Neutrophil (primary cell): ENCODE results near the gene SLC12A4.

ENCODE experiments used
- H3K27ac ChIP-seq: fragments of 200-600 bp; sonication (generic); 2 replicates; pipeline ENCODE4 v1.5.1; 2016; ENCODE audit warnings: mild to moderate bottlenecking, moderate library complexity
- H3K27me3 ChIP-seq: fragments of 200-600 bp; sonication (generic); 2 replicates; pipeline ENCODE4 v1.6.0; 2016; ENCODE audit warnings: mild to moderate bottlenecking
- H3K36me3 ChIP-seq: fragments of 200-600 bp; sonication (generic); 2 replicates; pipeline ENCODE4 v1.5.1; 2017
- H3K4me1 ChIP-seq, 2 experiments: fragments of 200-600 bp in 1 of 2; sonication (generic) in 1 of 2; 1 replicate in 1 of 2; 2 replicates in 1 of 2; pipeline versions ENCODE4 v1.5.1 to v1.6.1; 2013 to 2016; ENCODE audit warnings: low read depth in 1 of 2, low read length in 1 of 2, mild to moderate bottlenecking in 1 of 2, moderate library complexity in 1 of 2; ENCODE audit not compliant: control insufficient read depth in 1 of 2, insufficient read depth in 1 of 2
- H3K4me3 ChIP-seq, 2 experiments: fragments of 200-600 bp in 1 of 2; sonication (generic) in 1 of 2; 1 replicate in 1 of 2; 2 replicates in 1 of 2; pipeline ENCODE4 v1.5.1; 2013 to 2016; ENCODE audit warnings: low read depth in 1 of 2, low read length in 1 of 2, mild to moderate bottlenecking in 1 of 2, moderate library complexity in 1 of 2
- H3K9me3 ChIP-seq: fragments of 200-600 bp; sonication (generic); 2 replicates; pipeline ENCODE4 v1.5.1; 2016
- TF ChIP-seq, protein P1 (sequence below): fragments of 200-600 bp; sonication (generic); IDR thresholded peaks from 2 replicates; pipeline ENCODE4 v1.5.1; 2016; ENCODE audit warnings: antibody characterized with exemption

SLC12A4 gene

DNA sequence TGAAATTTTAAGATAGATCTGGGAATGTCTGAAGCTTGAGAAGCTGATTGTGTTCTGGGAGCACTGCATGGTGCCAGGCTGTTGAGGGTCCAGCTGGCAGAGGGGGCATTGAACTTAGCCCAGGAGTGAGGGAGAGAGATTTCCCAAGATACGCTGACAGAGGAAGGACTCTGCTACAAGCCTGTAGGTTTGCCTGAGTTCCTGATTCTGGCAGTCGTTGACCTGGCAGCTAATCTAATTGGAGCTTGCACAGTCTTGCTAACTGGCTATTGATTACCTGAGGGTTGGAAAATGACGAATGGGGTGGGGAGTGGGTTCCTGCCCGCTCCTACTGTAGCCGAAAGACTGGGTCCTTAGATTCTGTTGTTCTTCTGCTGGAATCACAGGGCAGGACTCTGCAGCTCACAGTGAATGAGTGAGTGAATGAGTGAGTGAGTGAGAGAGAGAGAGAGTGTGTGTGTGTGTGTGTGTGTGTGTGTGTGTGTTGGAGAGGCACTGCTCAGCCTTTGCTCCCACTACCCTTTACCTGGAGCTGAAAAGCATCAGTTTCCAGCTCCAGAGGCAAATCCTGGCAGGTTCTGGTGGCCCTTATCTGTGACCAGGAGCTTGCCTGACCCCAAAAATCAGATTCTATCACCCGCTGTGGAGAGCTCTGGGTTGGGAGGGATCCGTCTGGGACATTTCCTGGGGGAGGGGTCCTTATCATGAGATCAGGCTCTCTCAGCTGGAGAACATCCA lies 53.5 kb downstream of the SLC12A4 start:
- TF ChIP-seq, protein P1, sequence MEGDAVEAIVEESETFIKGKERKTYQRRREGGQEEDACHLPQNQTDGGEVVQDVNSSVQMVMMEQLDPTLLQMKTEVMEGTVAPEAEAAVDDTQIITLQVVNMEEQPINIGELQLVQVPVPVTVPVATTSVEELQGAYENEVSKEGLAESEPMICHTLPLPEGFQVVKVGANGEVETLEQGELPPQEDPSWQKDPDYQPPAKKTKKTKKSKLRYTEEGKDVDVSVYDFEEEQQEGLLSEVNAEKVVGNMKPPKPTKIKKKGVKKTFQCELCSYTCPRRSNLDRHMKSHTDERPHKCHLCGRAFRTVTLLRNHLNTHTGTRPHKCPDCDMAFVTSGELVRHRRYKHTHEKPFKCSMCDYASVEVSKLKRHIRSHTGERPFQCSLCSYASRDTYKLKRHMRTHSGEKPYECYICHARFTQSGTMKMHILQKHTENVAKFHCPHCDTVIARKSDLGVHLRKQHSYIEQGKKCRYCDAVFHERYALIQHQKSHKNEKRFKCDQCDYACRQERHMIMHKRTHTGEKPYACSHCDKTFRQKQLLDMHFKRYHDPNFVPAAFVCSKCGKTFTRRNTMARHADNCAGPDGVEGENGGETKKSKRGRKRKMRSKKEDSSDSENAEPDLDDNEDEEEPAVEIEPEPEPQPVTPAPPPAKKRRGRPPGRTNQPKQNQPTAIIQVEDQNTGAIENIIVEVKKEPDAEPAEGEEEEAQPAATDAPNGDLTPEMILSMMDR, result no peak
- no peaks in the 10 kb centered on the region for H3K4me1 ChIP-seq
- no peak overlapping the region for H3K27ac ChIP-seq
- no peaks in the 10 kb centered on the region for H3K9me3 ChIP-seq
- no peak overlapping the region for H3K4me3 ChIP-seq
- no peaks in the 10 kb centered on the region for H3K27me3 ChIP-seq
- peaks cover 69% of the 10 kb centered on the region for H3K36me3 ChIP-seq

DNA sequence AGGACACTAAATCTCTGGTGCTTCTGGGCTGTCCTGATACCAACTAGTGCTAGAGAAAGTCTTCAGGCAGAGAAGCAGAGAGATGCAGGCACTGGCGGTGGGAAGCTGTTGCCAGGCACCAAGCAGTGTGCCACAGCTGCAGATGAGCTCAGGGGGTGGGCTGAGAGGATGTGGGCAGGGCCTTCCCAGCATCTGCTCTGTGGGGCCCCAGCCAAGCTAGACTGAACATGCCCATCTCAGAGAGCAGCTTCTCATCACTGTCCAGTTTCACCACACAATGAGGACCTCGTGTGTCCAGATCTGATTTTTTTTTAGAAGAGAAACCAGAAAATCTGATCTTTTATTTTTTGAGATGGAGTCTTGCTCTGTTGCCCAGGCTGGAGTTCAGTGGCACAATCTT lies 58.3 kb downstream of the SLC12A4 start:
- H3K36me3 ChIP-seq, result peaks cover 46% of the 10 kb centered on the region
- no peak overlapping the region for H3K4me3 ChIP-seq
- no peaks in the 10 kb centered on the region for H3K27me3 ChIP-seq
- TF ChIP-seq, protein P1, result no peak
- no peak overlapping the region for H3K27ac ChIP-seq
- H3K4me1 ChIP-seq, result no peaks in the 10 kb centered on the region
- H3K9me3 ChIP-seq, result no peaks in the 10 kb centered on the region

DNA sequence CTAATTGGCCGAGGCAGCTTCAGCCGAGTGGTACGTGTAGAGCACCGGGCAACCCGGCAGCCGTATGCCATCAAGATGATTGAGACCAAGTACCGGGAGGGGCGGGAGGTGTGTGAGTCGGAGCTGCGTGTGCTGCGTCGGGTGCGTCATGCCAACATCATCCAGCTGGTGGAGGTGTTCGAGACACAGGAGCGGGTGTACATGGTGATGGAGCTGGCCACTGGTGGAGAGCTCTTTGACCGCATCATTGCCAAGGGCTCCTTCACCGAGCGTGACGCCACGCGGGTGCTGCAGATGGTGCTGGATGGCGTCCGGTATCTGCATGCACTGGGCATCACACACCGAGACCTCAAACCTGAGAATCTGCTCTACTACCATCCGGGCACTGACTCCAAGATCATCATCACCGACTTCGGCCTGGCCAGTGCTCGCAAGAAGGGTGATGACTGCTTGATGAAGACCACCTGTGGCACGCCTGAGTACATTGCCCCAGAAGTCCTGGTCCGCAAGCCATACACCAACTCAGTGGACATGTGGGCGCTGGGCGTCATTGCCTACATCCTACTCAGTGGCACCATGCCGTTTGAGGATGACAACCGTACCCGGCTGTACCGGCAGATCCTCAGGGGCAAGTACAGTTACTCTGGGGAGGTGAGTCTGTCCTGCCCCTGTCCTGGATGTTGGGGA lies 59.2 kb downstream of the SLC12A4 start:
- no peak overlapping the region for H3K27ac ChIP-seq
- H3K4me3 ChIP-seq, result no peak overlapping the region
- H3K36me3 ChIP-seq, result peaks cover 42% of the 10 kb centered on the region
- H3K4me1 ChIP-seq, result no peaks in the 10 kb centered on the region
- H3K27me3 ChIP-seq, result no peaks in the 10 kb centered on the region
- TF ChIP-seq, protein P1, result no peak
- H3K9me3 ChIP-seq, result no peaks in the 10 kb centered on the region

DNA sequence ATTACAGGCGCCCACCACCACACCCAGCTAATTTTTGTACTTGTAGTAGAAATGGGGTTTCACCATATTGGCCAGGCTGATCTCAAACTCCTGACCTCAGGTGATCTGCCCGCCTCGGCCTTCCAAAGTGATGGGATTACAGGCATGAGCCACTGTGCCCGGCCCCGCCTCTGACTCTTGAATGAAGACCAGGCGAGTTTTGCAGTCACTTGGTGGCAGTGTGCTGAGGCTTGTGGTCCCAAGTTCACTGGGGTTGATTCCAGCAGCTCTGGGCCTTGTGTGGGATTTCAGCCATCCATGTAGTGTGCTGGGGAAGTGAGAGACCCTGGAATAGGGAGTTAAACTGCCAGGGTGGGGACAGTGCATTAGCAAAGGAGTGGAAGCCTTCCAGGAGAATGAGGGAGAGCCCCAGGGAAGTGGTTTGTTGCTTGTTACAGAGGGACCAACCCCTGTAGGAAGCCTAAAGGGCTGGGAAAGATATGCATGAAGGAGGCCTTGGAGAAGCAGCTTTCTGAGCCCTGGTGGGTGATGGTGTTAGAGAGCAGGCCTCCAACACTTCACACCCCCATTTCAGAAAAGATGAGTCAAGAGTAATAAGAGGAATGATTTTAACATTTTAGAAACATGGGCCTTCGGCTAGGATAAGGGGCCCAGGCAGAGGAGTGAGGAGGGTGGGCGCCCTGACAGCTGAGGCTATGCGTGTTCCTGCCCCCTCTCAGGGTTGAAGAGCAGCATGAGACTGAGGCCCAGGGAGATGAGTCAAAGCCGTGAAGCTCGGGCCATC lies 60.8 kb downstream of the SLC12A4 start:
- Histone ChIP-seq H3K9me3 (no peaks in the 10 kb centered on the region), H3K36me3 (peaks cover 42% of the 10 kb centered on the region), H3K27ac (no peak overlapping the region), H3K4me3 (no peak overlapping the region), H3K4me1 (no peaks in the 10 kb centered on the region), H3K27me3 (no peaks in the 10 kb centered on the region)
- TF ChIP-seq, protein P1, result no peak

DNA sequence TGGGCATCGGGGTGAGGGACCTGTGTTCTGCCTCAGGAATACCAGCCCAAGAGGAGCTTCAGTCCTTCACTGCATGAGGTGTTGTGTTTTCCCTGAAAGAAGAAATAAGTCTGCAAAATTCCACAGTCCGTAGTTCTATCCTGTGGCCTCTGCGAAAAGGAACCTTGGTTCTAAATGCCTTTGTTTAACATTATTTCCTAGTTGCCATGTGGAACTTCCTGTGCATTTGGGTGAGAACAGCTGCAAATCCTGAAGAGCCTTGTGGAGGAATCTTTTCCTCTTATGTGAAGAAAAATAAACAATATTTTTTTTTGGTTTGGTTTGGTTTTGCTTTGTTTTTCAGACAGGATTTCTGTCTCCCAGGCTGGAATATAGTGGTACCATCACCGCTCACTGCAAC lies 65.6 kb downstream of the SLC12A4 start:
- Histone ChIP-seq H3K4me3 (no peak overlapping the region), H3K36me3 (no peaks in the 10 kb centered on the region), H3K9me3 (no peaks in the 10 kb centered on the region), H3K27me3 (no peaks in the 10 kb centered on the region), H3K27ac (no peak overlapping the region), H3K4me1 (no peaks in the 10 kb centered on the region)
- TF ChIP-seq, protein P1, result no peak
